Retinal pigment epithelial cell (primary cell): ENCODE data around the gene SIRPG.

Source experiments
- DNase-seq: peaks from one replicate; pipeline ENCODE4 v3.0.0-alpha.2; 2010; ENCODE audit warnings: low read depth
- H3K4me3 ChIP-seq: 2 replicates; pipeline ENCODE4 v1.5.1; 2011; ENCODE audit warnings: mild to moderate bottlenecking, low read length, control low read depth, moderate library complexity
- TF ChIP-seq, protein P1 (sequence below): conservative IDR thresholded peaks from 2 replicates; pipeline ENCODE4 v1.5.1; 2011; ENCODE audit warnings: low read depth, low read length, control low read depth, inconsistent platforms

SIRPG gene

DNA sequence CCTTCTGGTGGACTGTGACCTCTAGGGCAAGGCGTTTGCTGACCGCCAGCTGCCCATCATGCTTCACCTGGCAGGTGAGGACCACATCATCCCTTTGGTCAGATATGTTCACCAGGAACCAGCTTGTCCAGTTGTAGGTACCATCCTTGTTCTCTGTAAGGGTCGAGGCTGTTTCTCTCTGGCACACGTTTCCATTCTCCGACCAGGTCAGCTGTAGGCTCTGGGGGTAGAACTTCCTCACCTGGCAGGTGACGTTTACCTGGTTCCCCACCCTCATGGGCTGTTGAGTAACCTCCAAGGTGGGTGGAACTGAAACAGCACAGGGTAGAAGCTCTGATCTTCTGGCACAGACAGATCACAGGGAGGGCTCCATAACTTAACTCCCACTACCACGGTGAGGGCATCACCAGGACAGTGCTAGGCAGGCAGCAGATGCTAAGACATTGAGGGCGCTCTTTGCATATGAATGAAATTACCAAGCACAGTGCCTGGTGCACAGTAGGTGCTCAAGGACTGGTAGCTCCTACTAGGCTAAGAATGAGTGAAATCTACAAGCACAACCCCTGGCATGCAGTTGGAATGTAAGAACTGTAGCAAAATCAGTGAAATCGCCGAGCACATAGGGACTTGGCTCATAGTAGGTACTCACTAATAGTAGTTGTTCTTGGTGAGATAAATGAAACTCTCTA, 22.1 kb downstream of the SIRPG start:
- H3K4me3 ChIP-seq: no peak overlapping the region
- TF ChIP-seq, protein P1, sequence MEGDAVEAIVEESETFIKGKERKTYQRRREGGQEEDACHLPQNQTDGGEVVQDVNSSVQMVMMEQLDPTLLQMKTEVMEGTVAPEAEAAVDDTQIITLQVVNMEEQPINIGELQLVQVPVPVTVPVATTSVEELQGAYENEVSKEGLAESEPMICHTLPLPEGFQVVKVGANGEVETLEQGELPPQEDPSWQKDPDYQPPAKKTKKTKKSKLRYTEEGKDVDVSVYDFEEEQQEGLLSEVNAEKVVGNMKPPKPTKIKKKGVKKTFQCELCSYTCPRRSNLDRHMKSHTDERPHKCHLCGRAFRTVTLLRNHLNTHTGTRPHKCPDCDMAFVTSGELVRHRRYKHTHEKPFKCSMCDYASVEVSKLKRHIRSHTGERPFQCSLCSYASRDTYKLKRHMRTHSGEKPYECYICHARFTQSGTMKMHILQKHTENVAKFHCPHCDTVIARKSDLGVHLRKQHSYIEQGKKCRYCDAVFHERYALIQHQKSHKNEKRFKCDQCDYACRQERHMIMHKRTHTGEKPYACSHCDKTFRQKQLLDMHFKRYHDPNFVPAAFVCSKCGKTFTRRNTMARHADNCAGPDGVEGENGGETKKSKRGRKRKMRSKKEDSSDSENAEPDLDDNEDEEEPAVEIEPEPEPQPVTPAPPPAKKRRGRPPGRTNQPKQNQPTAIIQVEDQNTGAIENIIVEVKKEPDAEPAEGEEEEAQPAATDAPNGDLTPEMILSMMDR: no peak
- no peak for DNase-seq

DNA sequence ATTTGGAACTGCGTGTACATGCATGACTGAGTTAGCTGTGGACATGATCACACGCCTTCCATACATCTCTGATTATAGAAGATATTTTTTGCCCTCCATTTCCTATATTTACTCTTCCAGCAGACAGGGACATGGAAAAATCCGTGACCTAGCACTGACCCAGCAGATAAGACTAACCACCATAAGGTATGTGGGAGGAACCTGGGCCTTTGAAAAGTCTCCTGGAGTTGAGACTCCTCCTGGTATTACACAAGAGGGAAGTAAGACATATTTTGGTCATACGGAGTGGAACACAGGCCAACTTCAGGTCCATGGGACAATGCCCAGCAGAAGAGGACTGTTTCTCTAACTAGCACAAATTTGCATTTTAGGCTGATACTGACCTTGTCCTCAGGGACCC, 24.0 kb downstream of the SIRPG start:
- DNase-seq: no peak
- TF ChIP-seq, protein P1: no peak

DNA sequence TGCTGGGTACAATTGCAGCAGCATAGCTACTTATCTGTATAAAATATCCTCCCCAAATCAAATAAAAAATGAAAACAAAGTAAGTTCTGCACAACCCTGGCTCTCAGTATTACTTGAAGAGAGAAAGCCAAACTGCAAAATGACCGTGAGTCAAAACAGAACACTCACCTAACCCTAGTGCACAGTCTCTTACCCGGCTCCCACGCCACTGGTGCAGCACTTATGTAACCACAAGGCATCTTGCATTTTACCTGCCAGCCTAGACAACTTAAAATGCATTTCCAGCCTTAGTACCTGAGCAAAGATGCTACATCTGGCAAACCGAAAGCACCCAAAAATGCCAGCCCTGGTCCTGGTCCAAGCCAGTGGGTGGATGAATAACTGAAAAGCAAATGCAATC, 25.4 kb downstream of the SIRPG start:
- H3K4me3 ChIP-seq: no peak overlapping the region
- no peak for DNase-seq
- TF ChIP-seq, protein P1: no peak

More for the DNA sequence above, 24.0 kb downstream of the SIRPG start:
- H3K4me3 ChIP-seq: no peak overlapping the region

DNA sequence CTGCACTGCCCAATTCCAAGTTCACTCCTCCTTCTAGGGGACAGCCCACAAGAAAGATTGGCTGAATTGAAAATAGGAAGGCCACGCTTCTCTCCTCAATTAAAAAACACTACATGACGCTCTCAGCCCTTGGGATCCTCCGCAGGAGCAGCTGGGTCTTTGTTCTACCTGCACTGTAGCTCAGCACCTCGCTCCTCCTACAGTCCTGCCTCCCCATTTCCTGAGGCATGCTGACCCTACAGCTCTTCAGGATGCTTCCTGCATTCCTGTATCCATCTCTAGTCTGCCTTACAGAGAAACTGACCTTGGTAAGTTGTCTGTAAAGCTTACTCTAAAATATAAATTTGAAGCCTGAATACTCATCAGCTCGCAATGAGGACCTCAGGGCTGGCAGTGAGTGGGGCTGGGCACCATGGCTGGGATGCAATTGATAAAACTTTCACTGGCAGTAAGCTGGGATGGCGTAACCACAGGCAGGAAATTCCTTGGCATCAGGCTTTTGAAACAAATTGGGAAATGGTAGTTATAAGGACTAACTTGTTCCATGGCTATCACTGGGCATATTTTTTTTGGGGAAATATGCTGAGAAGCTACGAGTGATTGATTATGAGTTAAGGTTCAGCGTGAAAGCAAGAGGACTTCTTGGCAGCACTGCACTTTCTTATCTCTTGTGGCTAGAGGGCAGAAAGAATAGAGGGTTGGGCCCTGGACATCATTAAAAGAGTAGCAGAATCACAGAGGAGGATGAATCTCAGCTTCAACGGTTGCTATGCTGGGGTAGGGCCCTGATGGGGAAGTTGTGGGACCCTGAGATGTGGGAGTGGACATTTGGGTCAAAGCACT, 26.0 kb downstream of the SIRPG start:
- no peak overlapping the region for H3K4me3 ChIP-seq
- DNase-seq: no peak
- TF ChIP-seq, protein P1: no peak

DNA sequence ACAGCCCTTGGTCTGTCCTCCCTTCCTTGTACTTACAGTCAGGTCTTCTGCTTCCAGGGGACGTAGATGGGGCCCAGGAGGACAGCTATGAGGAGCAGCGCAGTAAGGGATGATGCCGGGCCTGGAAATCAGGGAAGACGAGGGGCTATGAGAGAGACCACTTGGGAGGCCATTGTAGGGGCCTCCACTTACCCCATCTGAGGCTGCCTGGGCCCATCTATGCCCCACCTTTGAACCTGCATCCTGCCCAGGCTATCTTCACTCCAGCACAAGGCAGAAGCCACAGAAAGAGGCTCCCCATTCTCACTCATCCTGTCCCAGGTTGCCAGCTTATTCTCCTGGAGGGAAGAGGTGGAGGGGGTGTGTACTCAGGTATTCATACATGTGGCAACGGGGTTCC, 27.4 kb downstream of the SIRPG start:
- TF ChIP-seq, protein P1: no peak
- no peak overlapping the region for H3K4me3 ChIP-seq
- DNase-seq: no peak

DNA sequence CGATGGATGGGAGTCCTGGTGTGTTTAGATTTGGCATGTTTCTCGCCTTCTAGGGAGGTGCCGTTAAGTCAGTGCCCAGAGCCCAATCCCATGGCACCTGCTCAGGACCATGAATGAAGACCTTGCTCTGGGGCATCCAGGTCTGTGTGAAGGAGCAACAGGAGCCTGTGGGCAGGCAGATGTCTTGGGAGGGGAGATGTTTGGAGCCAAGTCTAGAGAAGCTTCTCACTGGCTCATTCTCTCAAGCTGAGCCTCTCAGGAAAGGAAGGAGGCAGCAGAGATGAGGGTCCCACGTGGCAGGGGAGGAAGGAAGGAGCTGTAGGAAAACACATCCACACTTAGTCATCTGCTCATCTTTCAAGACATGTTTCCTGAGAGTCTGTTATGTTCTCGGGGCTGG, 28.3 kb downstream of the SIRPG start:
- no peak for DNase-seq
- H3K4me3 ChIP-seq: no peak overlapping the region
- TF ChIP-seq, protein P1: no peak
